Gastrocnemius medialis (tissue), 4 donors: ENCODE measurements around the gene EPAS1.

Experiments used
- POLR2A ChIP-seq, 2 donors: fragments of 450-650 bp; IDR thresholded peaks; one replicate each; pipeline ENCODE4 v1.6.1; 2017; ENCODE audit warnings: antibody characterized with exemption in 2 of 2, mild to moderate bottlenecking in 2 of 2, moderate library complexity in 2 of 2
- TF ChIP-seq, protein P1 (sequence below), 5 experiments: fragments of 450-650 bp in 3 of 5; fragments of 200-600 bp in 2 of 5; sonication (generic) in 2 of 5; IDR thresholded peaks in 4 of 5; conservative IDR thresholded peaks in 1 of 5; 1 replicate in 4 of 5; 2 replicates in 1 of 5; pipeline ENCODE4 v1.5.1; 2016 to 2019; ENCODE audit warnings: antibody characterized with exemption in 5 of 5, mild to moderate bottlenecking in 3 of 5, moderate library complexity in 3 of 5

DNA sequence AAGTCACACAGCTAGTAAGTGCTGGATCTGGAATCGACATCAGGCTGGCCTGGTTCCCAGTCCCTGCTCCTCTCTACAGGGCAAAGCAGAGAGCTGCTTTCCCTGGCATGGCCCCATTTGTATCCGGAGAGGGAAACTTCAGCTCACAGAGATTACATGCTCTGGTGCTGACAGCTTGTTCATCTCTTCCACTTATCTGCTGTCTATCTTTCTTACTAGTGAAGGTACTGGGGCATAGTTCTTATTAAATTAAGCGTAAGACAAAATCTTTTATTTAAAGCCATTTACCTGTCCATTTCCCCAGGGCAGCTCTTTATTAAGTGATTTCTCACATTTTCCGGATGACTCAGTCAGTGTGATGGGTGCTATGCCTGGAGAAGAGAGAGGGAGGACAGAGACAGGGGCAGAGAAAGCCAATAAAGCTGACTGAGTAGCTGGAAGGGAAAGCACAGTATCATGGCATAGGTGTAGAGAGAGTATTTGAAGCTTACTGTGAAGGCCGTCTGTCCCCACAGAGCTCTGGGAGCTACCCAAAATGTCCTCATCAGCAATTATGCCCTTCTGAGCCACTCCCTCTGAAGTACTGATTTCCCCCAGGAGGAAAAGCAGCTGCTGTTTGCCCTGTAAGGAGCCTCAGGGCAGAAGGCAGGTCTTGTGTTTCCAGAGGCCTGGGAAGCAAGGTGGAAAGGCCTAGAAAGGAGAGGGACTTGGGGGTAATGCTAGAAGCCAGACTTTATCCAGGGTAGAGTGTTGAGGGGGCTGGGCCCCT is 44.1 kb upstream of the EPAS1 start:
- TF ChIP-seq, protein P1, sequence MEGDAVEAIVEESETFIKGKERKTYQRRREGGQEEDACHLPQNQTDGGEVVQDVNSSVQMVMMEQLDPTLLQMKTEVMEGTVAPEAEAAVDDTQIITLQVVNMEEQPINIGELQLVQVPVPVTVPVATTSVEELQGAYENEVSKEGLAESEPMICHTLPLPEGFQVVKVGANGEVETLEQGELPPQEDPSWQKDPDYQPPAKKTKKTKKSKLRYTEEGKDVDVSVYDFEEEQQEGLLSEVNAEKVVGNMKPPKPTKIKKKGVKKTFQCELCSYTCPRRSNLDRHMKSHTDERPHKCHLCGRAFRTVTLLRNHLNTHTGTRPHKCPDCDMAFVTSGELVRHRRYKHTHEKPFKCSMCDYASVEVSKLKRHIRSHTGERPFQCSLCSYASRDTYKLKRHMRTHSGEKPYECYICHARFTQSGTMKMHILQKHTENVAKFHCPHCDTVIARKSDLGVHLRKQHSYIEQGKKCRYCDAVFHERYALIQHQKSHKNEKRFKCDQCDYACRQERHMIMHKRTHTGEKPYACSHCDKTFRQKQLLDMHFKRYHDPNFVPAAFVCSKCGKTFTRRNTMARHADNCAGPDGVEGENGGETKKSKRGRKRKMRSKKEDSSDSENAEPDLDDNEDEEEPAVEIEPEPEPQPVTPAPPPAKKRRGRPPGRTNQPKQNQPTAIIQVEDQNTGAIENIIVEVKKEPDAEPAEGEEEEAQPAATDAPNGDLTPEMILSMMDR (IDR thresholded peaks at IDR 0.05 in 4 of 5, conservative IDR thresholded peaks at IDR 0.05 in 1 of 5): no peak
- no peak for TF ChIP-seq POLR2A (IDR thresholded peaks at IDR 0.05)
